Coronary artery (tissue), 2 donors: Measurements from ENCODE around the gene ELK4.

Experiments
- DNase-seq: peaks from one replicate; pipeline ENCODE4 v3.0.0-alpha.2; 2017; ENCODE audit warnings: low spot score
- H3K27ac ChIP-seq, 2 donors: fragments of 200-600 bp; sonication (generic); one replicate each; pipeline ENCODE4 v1.5.1; 2016 to 2019
- H3K4me3 ChIP-seq: fragments of 200-600 bp; sonication (generic); 2 replicates; pipeline ENCODE4 v1.5.1; 2016; ENCODE audit warnings: mild to moderate bottlenecking, moderate library complexity
- TF ChIP-seq, protein P1 (sequence below): fragments of 200-600 bp; sonication (generic); IDR thresholded peaks from one replicate; pipeline ENCODE4 v1.5.1; 2019; ENCODE audit warnings: antibody characterized with exemption

The ELK4 gene

DNA sequence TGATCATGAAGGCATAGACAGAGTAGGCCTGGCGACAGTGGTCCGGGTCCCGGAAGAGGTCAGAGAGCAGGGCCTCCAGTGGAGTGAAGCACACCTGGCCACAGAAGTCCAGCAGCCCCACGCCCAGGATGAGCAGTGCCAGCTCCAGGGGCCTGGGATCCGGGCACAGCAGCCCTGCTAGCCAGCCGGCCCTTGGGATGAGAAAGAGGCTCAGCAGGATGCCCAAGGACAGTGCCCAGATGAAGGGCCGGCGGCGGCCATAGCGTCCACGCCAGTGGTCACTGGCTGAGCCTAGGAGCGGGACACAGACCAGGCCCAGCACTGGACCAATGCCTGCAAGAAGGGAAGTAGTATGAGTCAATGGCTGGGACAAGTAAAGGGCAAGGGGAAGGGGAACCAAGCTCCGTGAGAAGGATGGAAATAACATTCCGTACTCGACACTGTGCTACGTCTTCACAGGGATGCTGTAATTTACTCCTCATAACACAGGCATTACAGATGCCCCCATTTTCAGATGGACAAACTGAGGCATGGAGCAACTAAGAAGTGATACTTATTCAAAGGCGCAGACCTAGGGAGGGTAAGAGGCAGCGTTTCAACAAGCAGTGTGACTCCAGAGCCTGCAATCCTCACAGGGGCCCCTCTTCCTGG is 31.6 kb upstream of the ELK4 start:
- no peak overlapping the region for H3K4me3 ChIP-seq
- TF ChIP-seq, protein P1, sequence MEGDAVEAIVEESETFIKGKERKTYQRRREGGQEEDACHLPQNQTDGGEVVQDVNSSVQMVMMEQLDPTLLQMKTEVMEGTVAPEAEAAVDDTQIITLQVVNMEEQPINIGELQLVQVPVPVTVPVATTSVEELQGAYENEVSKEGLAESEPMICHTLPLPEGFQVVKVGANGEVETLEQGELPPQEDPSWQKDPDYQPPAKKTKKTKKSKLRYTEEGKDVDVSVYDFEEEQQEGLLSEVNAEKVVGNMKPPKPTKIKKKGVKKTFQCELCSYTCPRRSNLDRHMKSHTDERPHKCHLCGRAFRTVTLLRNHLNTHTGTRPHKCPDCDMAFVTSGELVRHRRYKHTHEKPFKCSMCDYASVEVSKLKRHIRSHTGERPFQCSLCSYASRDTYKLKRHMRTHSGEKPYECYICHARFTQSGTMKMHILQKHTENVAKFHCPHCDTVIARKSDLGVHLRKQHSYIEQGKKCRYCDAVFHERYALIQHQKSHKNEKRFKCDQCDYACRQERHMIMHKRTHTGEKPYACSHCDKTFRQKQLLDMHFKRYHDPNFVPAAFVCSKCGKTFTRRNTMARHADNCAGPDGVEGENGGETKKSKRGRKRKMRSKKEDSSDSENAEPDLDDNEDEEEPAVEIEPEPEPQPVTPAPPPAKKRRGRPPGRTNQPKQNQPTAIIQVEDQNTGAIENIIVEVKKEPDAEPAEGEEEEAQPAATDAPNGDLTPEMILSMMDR, result no peak
- H3K27ac ChIP-seq, result no peak overlapping the region
- DNase-seq, result no peak

DNA sequence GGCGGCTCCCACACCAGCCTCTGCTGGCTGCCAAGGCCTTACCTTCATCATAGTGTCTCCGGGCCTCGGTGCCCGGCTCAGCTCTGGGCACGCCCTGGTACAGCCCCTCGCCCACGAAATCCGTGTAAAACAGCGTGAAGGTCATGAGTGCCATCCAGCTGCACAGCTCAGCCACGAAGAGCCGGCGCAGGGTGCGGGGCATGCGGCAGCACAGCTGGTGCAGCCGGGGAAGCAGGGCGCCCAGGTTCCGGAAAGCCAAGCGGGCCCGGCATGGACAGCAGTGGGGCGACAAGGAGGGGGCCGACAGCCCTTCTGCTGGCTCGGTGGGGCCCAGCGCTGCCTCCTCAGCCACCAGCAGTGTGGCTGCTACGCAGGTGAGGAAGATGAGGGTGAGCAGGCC is 31.0 kb upstream of the ELK4 start:
- TF ChIP-seq, protein P1, result no peak
- H3K27ac ChIP-seq, result no peak overlapping the region
- no peak for DNase-seq
- no peak overlapping the region for H3K4me3 ChIP-seq

DNA sequence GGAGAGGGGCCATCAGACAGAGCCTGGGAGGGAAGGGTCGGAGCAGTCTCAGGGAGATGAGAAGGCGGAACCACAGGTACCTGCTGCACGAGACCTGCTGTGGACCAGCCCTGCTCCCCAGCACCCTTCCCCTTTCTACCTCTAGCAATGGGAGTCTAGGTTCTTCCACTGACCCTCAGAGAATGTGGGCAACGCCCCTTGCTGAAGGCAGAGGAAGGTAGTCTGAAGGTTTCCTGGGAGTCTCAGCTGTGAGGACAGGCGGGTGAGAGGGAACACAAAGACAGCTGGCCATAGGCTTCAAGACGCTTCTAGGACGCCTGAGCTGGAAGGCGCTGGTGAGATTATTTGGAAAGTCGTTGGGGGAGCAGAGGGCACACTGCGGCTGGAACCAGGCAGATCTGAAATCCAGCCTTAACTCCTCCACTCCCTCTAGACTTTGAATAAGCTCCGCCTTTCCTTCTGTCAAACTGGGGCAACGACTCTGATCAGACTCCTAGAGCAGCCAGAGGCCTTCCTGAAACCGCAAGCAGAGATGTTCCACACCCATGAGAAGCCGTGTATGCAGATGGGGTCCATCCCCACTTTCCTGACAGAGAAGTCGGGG is 30.4 kb upstream of the ELK4 start:
- Histone ChIP-seq H3K27ac (no peak overlapping the region), H3K4me3 (no peak overlapping the region)
- DNase-seq, result no peak
- TF ChIP-seq, protein P1, result no peak

DNA sequence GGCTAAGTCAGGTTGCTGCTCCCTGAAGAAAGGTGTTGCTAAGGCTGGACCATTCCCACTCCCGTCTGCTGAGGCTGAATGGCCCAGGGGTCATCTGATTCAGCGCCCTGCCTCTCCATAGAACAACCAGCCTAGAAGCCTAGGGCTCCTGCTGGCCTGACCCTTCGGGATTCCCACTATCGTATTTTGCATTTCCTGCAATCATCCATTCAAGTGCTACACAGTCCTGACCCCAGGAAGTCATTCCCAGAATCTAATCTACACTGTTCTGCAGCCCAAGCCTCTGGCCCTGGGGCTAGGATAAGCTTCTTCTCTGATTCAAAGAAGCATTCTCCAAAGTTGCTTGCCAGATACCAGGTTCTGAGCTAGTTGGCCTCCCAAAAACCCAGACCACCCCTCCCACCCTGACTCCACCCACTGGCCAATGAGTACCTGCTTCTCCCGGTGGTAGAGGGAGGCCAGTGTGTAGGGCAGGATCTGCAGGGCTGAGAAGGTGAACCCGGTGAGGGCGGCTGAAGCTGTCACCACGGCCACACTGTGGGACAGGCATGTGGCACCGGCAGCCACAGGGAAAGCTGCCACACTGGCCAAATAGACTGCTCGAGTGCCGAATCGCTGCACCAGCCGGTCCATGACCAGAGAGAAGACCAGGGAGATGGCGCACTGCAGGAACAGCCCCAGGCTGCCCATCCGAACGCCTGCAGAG is 29.8 kb upstream of the ELK4 start:
- Histone ChIP-seq H3K4me3 (no peak overlapping the region), H3K27ac (no peak overlapping the region)
- DNase-seq, result no peak
- TF ChIP-seq, protein P1, result no peak

DNA sequence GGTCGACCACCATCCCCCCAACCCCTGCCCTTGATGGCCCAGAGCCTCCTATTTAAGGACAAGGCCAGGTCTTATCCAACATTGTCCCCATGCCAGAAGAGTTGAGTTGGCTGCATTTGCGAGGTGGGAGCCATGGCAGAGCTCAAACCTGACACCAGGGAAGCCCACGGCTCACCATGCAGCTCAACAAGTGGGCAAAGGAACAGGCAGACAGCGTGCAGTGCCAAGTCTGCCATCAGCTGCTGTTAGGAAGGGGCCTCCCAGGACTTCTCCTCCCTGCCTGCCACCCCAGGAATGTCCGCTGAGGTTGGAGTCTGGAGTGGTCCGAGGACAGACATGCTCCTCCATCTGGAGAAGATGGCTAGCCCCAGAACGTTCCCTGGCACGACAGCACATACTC is 28.6 kb upstream of the ELK4 start:
- TF ChIP-seq, protein P1, result no peak
- H3K27ac ChIP-seq, result no peak overlapping the region
- H3K4me3 ChIP-seq, result no peak overlapping the region
- no peak for DNase-seq

DNA sequence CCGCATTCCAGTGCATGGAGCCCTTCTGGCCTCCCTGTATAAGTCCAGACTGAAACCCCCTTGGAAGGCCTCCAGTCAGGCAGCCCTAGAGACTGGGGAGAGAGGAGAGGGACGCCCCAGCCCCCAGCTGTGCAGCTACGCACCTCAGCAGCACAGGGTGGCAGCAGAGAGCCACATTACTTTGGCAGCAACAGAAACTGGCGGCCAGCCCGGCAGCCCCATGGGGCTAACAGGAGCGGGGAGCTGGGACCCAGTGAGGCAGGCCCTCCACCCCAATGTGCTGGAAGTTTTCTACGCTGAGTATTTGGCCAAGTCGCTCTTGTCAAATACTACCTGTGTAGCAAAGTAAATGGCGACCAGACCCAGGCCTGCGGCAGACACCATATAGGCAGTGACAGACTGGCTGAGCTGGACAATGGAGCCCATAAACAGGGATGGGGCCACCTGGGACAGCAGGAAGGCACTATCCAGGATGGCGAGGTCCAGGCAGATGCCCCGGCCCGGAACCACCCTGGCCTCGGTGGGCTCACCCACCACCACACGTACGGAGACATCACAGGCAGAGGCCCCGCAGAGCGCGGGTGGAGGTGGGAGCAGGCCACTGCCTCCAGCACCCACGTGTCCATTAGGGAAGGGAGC is 27.3 kb upstream of the ELK4 start:
- no peak overlapping the region for H3K4me3 ChIP-seq
- TF ChIP-seq, protein P1, result peak; percentile 59
- DNase-seq, result no peak

More for the DNA sequence above, 27.3 kb upstream of the ELK4 start:
- no peak overlapping the region for H3K27ac ChIP-seq
